Right renal cortex interstitium (tissue), 3 donors: ENCODE data around the gene PAXIP1. TPM values are rescaled to one million over a fixed set of nuclear protein-coding genes. Genes with fewer than 3 reads are reported as not detected.
A peak's percentile ranks its signal among the peaks of the same experiment; 100 is the strongest.

Source experiments
- DNase-seq, 3 donors: peaks; one replicate each; pipeline ENCODE4 v3.0.0-alpha.2; 2013; ENCODE audit warnings: low read depth in 3 of 3, low spot score in 2 of 3
- polyA plus RNA-seq, 3 donors: library from polyadenylated mRNA; unstranded; fragments of 120-200 nt; gene quantifications; one replicate each; pipeline ENCODE4 v1.2.1, GENCODE V29; 2013; ENCODE audit not compliant: insufficient read length in 3 of 3

The PAXIP1 gene
- polyA plus RNA-seq, 3 donors: 19.6 to 24.9 (median 21.3) TPM

DNA sequence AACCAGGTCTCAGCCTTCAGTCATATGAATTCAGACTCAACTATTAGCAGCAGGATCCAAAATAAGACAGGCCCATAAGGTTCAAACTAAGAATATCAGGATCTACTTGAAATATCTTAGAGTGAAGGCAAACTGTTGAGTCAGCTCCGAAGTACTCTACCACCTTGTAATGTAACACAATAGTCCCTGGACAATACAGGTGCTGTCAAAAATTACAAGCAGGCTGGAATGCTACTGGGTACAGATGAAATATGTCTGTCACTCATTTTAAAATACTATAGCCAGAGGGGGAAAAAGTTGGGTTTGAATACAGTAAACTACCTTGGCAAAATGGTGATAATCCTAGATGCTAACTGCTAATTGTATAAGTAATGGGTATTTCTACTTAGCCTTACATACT, 6.8 kb downstream of the PAXIP1 start:
- DNase-seq: no peak

DNA sequence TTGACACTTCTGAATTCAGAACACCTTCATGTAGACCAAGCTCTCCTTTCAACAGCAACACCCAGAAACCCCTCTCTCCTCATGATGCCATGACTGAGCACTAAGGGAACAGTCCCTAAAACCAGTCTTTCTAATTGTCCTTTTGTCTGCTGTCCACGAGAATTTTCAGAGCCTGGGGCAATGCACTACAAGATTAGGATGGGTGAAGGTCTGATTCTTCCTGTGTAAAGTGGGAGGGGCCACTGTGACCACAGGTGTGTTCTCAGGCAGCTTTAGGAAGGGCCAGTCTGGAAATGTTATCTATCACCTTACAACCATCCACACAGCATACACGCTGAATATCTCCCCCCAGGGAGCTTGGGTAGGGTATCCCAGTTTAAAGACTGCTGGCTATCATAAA, 7.9 kb downstream of the PAXIP1 start:
- no peak for DNase-seq

DNA sequence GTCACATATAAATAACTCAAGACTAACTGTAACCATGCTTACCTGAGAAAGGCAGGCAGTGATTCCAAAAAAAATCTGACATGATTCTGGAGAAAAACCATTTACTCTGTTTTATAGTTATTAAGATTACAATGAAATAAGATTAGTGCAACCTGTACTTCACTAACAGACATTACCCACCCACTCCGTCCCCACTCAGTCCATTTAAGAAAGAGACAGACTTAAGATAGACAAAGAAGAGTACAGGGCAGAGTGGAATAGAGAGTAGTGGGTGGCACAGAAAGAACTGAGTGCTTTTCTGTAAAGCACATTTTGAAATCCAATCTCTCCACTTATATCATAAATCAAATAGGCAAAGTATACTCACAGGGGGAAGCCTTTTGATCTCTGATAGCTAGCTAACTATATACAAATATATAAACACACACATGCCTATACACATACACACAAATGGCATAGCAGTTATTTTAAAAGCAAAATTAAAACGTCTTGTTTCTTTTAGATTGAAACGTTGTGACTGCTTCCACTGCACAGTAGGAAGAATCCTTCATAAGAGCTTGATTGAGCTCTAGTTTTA, 11.9 kb downstream of the PAXIP1 start:
- no peak for DNase-seq

DNA sequence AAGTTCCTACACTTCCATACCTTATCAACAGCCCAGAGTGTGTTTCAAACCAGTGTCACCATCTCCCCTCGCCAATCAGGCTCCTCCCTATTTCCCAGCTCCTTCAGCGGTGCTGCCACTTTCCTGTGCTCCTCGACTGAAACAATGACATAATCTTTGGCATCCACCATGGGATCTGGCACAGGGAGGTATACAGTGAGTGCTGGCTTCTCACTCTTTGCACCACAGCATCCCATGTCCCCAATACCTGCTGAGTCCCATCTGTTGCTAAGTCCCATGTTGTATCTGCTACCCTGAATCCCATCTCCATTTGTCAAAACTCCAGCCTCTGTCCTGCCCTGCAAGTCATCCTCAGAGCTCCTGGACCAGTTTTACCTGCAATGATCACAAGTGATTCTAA, 15.4 kb downstream of the PAXIP1 start:
- DNase-seq: no peak

DNA sequence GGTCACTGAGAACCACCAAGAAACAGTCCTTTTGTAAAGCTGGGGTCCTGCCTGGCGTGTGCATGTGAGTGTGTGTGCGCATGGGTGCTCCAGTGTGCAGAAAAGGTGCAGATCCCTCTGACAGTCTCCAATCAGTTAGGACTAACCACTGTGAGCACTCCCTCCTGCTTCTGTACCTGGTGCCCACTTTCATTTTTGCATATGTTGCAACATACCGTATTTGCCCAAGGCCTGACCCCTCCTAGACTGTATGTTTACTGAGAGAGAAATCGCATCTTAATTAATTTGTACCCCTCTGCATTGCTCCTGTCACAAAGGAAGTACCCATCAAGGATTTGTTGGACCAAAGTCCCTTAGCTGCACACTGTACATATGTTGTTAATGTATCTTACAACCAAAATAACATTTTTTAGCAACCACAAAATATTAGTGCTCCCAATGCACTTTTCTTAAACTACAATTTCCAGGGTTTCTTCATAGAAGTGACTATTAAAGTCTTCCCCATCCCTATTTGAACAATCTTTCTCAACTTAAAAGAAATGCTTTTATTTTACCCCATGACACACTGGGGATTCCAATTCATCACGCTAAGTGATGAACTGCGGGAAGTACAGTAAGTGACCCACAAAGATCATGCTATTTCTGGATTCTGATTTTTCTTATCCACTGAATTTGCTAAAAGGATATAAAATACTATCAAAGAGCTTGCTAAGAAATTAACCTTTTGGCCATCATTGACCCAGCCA, 16.6 kb downstream of the PAXIP1 start:
- no peak for DNase-seq

DNA sequence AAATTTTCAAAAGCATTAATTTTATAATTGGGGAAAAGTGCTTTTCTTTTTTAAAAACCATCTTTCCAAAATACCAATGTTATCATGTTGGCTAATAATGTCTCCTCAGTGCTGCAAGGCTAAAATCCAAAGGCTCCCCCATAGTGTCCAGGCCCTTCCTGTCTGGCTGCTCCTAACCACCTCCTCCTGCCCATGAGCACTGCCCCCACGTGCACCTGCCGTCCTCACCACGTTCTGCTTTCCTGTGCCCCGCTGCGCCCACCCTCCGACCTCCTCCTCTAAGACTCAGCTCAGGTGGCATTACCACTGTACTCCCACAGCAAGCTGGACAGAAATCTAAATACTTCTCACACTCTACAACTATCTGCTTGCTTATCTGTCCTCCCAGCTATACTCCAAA, 17.7 kb downstream of the PAXIP1 start:
- DNase-seq: no peak

DNA sequence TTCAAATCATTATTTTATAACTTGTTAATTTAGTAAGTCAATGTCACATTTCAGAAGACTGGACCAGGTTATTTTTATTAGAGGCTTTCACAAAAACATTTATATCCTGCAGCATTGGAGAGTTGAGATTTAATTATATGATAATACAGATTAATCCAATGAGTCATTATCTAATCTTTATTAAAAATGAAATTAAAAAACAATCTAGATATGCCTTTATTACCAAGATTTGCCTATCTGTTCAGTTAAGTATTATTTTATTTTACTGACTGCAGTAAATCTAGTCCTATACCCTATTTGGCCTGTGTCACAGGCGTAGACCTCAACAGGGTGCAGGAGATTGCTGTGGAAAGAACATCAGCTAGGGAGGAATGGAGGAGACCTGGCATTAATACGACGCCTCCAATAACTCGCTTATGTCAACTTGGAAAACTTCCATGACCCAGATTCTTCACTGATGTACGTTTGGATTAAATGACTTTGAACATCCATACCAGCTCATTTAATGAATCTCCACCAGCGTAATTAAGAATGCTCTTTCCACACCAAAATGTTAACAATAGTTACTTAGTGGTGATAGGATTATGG, 18.2 kb downstream of the PAXIP1 start:
- DNase-seq: no peak

DNA sequence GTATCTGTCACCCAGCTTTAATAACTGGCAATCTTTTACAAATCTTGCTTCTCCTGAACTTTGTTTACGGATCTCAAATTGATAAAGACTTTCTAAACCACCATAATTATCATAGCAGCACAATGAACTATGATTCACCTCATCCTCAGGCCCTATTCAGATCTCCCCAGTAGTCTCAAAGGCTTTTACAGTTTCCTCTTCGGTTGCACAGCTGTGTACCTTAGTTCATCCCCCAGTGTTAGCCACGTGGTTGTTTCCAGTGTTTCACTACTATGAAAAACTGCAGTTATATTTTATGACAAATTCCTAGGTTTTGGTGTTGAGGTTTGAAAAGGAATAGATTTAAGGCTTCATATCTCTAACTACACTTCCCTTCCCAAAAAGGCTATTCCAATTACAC, 24.9 kb downstream of the PAXIP1 start:
- no peak for DNase-seq

DNA sequence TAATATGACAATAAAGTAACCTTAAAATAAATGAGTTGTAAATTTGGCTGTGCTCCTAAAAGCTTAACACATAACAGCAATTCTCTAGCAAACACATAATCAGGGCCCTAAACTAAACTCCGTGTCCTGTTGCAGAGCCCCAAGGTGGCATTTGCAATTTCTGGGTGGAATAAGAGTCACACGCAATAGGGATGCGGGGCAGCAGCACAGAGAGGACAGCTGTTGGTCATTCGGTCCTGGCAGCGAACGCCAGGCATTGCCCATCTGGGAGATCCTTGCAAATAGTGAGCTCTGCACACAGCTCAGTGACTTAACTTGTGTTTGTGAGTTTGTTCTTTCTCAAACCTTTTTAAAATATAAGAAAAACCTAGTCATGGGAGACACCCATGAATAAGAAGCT, 25.7 kb downstream of the PAXIP1 start:
- no peak for DNase-seq

DNA sequence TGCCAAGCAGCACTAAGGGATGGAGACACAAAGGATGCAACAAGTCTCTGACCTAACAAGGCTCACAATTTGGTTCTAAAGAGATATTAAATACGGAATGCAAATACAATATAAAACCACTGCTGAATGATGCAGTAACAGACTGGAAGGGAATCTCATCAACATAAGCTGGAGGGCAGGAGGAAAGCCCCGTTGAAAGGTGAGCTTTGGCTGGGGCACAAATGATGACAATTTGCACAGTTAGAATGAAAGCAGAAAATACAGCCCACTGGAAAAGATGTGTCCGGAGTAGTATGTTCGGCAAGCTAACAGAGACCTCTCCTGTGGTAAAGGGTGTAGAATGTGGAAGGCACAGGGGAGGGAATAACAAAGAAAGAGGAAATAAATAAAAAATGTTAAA, 26.1 kb downstream of the PAXIP1 start:
- DNase-seq: no peak

DNA sequence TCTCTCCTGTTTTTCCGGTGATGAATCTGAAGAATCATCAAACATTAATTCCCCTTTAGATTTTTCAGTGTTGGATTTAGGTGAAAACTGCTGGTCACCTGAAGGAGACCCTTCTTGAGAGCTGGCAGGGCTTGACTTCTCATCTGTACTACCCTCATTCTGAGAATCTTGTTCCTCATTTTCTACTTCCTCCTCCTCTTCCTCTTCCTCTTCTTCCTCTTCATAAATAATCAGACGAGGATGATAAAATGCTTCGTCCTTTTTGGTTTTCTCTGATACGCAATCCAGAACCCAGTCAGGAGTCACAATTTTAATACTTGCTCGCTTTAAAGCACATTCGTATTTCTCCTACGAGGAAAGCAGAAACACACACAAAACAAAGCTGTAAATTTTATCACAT, 26.9 kb downstream of the PAXIP1 start:
- DNase-seq: no peak

DNA sequence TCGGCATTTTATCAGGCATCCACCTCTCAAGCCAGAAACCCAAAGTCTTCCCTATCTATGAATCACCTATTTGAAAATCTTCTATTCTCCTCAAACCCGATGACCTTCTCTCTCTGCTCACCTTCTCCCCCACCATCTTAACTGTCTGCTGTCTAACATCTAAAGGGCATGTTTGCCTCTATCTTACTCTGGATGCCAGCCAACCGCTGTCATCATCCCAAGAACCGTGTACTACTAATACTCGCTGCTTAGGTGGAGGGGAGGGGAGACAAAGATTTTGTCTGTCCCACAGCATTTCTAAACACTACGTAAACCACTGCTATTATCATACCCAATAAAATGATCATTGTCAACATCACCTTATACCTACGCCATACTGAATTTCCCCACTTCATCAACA, 29.5 kb downstream of the PAXIP1 start:
- DNase-seq: no peak

DNA sequence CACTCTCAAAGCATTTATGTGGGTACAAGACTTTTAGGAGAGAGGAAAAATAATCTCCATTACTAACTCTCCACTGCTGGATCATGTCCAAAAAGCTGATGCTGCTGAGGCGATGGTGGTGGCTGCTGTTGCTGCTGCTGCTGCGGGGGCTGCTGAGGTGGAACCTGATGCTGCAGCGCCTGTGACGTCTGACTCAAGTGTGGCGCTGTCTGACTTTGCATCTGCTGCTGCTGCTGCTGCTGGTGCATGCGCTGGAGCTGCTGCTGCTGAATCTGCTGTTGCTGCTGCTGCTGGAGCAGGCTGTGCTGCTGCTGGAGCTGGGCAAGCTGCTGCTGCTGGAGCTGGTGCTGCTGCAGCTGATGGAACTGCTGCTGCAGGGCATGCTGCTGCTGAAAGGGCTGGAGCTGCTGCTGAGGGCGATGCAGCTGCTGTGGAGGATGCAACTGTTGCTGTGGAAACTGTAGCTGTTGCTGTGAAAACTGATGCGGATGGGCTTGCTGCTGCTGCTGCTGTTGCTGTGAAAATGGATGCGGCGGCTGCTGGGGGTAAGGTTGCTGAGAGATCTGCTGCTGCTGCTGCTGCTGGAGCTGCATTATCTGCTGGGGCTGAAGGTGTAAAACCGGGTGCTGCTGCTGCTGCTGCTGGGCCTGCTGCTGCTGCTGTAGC, 34.5 kb downstream of the PAXIP1 start:
- DNase-seq: no peak

DNA sequence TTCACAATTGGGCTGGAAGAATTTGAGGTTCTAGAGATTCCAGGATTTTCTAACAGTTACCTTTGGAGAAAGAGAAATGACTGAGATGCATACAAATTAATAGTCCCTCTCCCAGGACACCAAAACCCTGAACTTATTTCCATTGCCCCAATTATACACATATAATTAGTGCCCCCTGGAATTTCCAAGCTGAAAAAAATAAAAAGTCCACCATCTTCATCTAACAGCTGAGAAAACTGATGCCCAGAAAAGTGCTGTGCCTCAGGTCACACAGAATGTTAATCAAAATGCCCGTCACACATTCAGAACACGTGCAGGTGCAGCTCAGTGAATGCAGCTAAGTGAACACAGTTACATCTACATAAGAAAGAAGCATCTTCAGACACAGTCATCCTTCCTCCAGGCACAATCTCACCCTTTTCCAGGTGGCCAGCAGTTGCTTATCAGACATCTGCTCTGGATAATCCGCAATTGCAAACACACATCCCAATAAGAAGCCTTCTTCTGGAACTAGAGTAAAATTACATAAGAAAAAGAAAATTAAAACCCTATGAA, 35.4 kb downstream of the PAXIP1 start:
- DNase-seq: no peak

DNA sequence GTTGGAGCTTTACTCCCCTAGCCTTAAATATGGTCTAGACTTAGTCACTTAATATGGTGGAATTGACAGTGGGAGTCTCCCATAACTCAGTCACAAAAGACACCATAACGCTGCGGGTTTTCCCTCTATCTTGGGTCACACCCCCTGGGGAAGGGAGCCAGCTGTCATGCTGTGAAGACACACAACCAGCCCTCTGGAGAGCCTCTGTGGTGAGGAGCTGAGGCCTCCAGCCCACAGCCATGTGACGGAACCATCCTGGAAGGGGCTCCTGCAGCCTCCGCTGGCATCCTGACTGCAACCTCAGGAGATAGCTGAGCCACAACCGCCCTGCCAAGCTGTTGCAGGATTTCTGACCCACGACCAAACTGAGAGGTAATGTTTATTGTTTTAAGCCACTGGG, 37.9 kb downstream of the PAXIP1 start:
- DNase-seq: no peak

DNA sequence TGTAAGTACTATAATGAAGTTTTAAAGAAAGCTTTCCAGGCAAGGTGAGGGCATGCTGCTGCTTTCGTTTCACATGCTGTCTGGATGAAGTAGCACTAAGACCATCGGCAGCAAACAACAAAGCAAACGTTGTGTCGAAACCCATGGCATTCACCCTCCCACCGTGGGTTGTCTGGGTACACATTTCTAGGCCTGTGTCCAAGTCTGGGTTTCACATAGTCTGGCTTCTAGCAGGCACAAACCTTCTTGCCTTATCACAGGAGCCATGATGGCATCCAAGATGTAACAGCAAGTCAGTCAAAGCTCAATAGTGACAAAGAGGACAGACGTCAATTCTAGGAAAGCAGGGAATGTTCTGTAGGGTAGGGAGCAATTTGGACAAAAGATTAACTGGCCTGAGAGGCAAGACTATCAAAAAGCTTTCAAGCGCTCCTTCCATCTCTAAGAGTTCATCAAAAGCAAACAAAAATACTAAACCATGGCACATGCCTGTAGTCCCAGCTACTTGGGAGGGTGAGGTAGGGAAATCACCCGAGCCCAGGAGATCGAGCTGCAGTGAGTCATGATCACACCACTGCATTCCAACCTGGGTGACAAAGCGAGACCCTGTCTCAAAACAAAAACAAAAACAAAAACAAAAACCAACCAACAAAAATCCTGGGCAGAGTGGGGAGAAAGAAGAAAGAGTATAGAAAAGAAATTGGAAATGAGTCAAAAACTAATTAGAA, 42.7 kb downstream of the PAXIP1 start:
- no peak for DNase-seq

DNA sequence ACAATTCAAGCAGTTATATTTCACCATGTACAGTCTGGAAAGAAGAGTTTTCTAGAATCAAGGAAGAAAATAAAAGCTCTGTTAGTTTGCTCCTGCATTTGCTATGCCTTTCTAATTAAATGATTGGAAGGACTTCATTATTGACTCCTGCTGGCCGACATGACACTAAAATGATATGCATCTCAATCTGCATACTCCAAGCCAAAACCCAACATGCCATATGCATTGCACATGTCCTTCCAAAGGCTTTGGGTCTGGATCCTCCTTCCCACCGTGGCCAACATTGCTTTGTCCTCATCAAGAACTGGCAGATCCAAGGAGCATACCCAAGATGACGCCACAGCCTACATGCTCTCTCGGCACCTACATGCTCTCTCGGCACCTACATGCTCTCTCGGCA, 46.5 kb downstream of the PAXIP1 start:
- DNase-seq: no peak

DNA sequence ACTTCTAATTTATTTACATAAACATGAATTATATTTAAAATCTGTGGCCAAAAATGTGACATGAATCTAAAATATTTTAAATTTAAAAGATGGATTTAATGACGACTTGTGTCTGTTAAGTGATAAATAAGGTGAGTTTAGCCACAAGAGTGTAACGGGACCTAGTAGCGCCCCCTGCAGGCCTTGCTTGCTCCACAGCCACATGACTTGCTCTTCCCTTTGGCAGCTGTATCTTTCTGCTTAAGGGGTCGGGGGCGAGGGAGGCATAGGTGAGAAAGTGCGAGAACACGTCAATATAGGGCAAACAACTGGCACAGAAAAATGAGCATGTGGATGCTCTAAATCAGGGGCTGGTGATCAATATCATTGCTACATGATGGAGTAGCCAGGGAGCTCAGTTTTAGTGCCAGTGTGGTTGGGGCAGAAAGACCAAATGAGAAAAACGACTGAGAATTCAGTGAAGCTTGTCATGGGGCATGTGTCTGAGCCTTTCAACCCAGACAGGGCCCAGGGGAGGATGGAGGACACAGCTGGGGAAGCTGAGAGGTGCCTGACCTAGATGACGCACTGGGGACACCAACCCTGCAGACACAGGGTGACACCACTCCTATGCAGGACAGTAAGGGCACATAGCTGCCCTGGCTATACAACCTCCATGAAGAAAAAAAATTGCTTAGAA, 49.8 kb downstream of the PAXIP1 start:
- DNase-seq: peak in 1 of 3 donors; percentile 8

DNA sequence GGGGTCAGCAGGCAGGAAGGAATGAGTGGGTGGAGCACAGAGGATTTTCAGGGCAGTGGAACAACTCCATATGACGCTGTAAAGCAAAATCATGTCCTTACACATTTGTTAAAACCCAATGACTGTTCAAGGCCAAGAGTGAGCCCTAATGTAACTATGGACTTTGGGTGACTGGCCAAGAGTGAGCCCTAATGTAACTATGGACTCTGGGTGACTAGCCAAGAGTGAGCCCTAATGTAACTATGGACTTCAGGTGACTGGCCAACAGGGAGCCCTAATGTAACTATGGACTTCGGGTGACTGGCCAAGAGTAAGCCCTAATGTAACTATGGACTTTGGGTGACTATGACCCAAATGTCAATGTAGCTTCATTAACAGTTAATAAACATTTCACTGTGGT, 52.0 kb downstream of the PAXIP1 start:
- DNase-seq: no peak

DNA sequence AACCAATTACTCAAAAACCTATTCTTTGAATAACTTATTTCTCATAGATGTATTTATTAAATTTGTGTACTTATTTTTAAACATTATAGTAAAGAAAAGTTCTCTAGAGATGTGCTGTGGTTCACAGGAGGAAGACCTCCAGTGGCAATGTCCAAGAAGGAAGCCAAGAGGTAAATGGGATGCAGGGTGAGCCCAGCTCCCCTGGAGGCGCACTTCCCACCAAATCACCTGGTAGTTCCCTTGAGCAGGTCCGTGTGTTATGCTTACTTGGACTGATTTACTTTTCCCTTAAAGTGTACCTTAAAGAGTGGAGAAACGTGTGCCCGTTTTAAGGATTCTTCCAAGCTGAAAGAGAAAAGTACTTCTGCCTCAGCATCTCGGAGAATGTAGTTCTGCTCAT, 55.3 kb downstream of the PAXIP1 start:
- DNase-seq: no peak
